Hematopoietic multipotent progenitor cell treated with erythropoietin and hydrocortisone succinate and interleukin-3 and kit ligand, for 6 days (in vitro differentiated cells): ENCODE measurements around the gene TMEM47.

ENCODE experiments used
- DNase-seq: peaks from one replicate; pipeline ENCODE4 v3.0.0-alpha.2; 2015

The TMEM47 gene

GRCh38 chrX:34656842-34657725 is at the start of gene TMEM47:
TSS of gene TMEM47 (minus strand) at chrX:34657285. CDS start at chrX:34657029, 256 bp downstream.
- peak; percentile 35 for DNase-seq

- DNase-seq: no peak
These were observed 30.0 kb upstream of the TMEM47 start for GRCh38 chrX:34687095-34687494.

DNA sequence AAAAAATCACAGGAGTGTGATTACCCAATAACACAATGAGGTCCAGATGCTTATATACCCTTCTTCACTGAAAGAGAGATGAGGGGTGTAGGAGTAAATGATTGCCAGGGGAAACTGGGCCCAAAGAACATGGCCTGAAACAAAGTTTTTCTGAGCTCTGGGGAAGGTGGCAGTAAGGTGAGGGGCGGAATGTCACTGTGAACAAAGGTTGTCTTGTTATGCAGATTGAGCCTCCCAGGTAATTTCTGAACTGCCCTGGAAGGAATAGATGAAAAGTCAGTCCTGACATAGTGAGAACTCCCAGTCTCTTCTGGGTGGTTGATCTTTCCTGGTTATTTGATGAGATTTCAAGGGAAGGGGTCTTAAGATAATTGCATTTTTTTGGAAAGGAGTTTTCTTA is 2.5 kb upstream of the TMEM47 start:
- DNase-seq: no peak

- no peak for DNase-seq
These were observed 1.2 kb upstream of the TMEM47 start for GRCh38 chrX:34658326-34658725.

- DNase-seq: no peak
These were observed 613 bp upstream of the TMEM47 start for GRCh38 chrX:34657726-34658070.

DNA sequence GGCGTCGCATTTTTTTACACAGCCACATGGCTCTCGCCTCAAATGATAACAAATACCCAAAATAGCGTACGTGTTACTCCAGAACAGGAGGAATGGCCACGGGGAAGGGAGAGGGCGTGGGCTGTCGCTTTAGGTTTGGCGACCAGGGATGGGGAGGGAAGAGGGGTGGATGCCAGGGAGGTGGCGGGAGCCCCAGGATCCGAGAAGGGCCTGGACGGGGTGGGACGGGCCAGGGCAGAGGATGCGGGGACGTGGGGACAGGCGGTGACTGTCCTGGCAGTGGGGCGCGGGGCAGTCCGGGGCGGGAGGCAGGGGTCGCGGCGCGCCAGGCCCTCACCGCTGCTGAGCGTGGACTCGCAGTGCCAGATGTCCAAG is 631 bp downstream of the TMEM47 start:
- no peak for DNase-seq

DNA sequence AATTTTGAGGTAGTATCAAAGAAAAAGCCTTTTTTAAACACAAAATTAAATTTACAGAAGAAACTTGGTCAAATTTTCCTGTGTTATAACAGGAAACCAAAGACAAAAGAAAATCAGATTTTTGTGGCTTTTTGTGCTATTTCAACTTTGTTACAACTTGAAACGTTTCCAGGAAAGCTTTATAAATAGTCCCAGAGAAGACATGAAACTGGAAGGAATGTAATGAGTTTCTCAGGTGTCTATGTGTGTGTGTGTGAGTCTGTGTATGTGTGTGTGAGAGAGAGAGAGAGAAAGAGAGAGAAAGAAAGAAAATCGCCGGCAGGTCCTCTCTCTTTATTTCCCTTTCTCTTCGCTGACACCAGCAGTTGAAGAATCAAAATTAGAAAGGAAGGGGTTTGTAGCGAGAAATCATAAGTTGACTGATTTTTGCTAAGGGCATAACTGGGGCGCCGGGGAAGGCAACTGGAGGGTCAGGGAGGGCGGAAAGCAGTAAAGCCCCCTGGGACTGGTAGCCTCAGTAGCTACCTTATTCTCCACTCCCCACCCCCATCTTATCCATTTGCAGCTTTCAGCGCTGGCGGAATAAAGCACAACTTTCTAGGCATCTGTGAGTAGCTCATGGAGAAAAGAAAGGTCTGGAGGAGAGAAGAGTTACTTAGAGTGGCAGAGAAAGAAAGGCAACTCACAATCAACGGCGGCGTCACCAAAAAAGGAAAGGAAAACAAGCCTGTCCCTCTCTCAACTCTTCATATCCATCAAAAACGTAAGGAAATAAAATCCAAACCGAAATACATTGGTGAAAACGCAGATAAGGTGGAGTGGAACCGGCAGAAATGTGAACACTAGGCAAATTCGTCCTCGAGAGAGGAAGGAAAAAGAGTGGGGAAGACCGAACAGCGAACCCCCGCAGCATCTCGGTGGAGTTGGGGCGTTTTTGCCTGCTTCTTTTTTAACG is 1.3 kb downstream of the TMEM47 start:
- DNase-seq: no peak

- DNase-seq: no peak
These were observed 2.2 kb downstream of the TMEM47 start for GRCh38 chrX:34654696-34655490.

DNA sequence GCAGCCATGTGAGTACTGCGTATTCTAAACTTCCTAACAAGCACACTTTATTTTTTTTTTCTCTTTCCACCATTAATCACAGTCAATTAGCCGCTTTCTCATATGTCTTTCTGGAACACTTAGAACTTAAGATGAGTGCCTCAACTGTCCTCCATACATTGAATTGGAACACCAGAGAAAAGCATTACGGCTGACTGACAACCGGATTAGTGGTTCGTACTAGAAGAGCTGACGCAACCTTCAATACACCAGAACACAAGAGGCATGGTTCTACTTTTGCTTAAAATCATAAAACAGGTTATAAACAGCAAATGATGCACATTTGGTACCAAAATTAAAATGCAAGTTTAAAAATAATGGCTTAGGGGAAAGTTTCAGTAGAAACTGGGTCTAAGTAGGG is 3.3 kb downstream of the TMEM47 start:
- DNase-seq: no peak

- no peak for DNase-seq
These were observed 14.2 kb downstream of the TMEM47 start for GRCh38 chrX:34642849-34643248.

- DNase-seq: peak; percentile 46
These were observed 19.0 kb downstream of the TMEM47 start for GRCh38 chrX:34638116-34638515.

- no peak for DNase-seq
These were observed 22.7 kb downstream of the TMEM47 start for GRCh38 chrX:34634349-34634748.

- DNase-seq: no peak
These were observed 24.7 kb downstream of the TMEM47 start for GRCh38 chrX:34632384-34632783.

DNA sequence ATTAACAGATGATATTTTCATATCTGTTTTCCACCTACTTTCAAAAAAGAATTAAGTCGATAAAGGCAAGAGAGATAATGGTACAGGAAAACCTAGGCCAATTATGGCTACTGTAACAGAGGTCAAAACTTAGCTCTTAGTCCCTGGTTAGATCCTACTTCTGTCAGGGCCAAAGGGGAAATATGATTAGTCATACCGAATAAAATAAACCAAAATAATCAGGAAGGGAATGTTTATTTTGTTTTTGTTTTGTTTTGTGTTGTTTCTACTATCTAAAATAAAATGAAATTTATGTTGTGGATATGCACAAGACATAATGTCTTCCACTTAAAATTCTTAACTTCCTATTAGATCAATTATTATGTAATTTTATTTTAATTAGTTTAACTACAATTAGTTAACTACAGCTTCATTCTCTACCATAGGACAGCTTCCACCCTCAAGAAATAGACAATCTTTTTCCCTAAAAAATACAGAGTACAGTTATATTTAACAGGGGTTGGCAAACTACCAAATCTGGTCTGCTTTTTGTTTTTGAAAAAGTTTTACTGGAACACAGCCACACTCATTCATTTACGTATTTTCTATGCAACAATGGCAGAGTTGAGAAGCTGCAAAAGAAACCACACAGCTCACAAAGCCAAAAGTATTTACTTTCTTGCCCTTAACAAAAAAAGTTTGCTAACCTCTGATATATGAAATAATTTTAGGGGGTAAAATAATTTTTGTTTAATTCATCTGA is 25.4 kb downstream of the TMEM47 start:
- no peak for DNase-seq

DNA sequence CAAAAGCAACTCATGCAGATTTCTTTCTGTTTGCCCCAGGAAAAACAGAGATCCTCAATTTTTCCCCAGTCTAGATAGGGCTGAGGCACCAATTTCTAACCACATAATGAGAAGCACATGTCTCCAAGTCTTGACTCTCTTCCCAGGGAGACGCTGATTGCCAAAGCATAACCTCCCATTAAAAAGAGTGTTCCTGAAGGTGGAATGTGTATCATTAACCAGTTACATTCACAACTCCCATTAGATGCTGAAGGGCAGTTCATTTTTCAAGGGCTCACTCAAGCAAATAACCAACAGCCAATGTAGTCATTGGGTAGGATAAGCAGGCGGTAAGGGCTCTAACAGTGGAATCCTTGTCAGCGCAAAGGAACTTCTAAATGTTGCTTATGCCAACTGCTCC is 27.5 kb downstream of the TMEM47 start:
- no peak for DNase-seq

- no peak for DNase-seq
These were observed 32.7 kb downstream of the TMEM47 start for GRCh38 chrX:34624416-34624815.

DNA sequence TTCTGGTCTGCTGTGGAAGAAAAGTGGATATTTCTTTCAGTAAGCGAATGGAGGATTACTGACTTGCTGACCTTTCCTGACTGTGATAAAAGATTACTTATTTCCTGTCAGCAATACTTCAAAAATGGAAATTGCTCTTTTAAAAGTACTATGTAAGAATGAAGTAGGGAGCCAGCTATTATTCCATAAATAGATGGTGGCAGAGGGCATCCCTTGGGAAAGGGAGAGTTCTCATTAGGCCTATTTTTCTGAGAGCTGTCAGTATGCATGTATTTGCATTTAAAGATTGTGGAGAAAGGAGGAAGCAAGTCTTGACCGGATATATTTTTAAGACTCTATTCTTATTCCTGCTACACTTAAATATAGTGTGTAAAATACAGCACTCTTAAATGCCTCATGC is 37.2 kb downstream of the TMEM47 start:
- DNase-seq: no peak

DNA sequence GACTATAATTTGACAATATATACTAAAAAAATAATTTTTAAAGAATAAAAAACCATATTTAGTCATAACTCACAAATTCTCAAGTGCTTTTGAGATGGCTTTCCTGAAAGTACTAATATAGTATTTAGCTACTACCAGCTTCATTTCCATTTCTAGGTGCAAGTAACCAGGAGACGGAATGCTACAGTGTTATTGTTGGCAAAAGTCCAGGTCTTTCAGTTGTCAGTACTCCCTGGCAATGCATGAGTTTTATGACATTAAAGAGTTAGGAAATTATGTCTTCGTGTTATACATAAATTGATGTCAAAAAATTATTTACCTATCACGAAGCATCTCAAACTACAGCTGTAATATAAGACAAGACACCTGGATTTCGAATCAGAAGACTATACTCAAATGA is 45.0 kb downstream of the TMEM47 start:
- no peak for DNase-seq

- no peak for DNase-seq
These were observed 58.7 kb downstream of the TMEM47 start for GRCh38 chrX:34598362-34598761.

DNA sequence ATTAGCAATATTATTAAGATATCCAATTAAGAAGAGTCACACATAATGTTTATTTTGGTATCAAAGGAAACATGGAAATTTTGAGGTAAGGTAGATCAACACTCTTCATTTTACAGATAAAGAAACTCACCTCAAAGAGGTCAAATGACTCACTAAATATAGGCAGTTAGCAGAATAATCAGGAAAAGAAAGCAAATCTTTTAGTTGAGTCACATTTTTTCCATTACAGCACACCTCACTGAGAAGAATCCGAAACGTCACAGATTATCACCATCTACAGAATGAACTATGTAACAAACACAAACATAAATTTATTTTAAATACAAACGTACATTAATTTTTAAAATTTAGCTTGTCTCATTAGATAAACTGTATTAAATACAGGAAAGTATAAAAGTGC is 70.1 kb downstream of the TMEM47 start:
- no peak for DNase-seq

GRCh38 chrX:34586346-34586911 is 70.7 kb downstream of the TMEM47 start:
- no peak for DNase-seq

DNA sequence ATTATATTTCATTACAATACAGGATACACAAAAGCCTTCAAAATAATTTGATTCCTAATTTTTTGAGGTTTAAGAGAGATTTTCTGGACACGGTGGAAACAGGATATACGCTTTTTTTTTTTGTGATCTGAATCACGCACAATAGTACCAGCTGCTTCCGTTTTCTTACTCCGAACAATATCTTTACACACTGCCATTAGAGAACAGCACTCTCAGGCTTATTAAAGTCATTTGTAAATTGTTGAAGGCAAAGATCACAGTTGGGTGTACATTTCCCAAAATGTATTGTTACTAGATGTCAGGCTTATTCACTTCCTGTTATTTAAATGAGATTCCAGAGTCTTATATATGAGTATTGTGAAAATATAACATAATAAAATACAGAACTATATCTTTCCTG is 71.5 kb downstream of the TMEM47 start:
- DNase-seq: no peak
